Measurements from ENCODE around the gene SPPL2C. TPM values are rescaled to one million over a fixed set of nuclear protein-coding genes. Genes with fewer than 3 reads are reported as not detected.
A peak's percentile ranks its signal among the peaks of the same experiment; 100 is the strongest.
"Not testable (repeated sequence)": the region's sequence is repeated elsewhere in the genome, so short reads cannot be mapped to it uniquely, and the experiment has no call there.

SPPL2C gene
- total and polyA plus RNA-seq, 3 donors from 2014 or later = 21.7 to 64.7 (median 58.9) TPM

DNA sequence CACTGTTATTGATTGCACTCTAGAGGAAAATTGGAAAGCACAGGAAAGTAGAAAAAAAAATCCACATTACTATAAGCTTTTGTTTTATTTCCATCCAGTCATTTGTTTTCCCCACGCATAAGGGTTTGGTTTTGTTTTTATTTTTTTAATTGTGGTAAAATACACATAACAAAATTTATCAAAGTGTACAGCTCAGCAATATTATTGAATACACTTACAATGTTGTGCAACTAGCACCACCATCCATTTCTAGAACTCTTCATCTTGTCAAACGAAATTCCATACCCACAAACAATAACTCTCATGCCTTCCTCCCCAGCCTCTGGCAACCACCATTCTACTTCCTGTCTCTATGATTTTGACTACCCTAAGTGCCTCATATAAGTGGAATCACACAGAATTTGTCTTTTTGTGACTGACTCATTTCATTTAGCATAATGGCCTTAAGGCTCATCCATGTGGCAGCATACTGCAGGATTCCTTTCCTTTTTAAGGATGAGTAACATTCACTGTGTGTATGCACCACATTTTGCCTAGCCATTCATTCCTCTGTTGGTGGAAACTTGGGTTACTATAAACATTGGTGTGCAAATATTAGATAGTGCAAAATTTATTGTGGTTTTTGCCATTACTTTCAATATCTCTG is 11.1 kb downstream of the SPPL2C start:
- WGBS, 2 donors = 75 to 78% methylated on average over 2 of the region's 2 CpGs
- intact Hi-C loops (cut with DNase I; ENCODE audit: low total_unique reads) = no loop called here
- H3K4me3 ChIP-seq = no peak overlapping the region
- no peaks in the 10 kb centered on the region for H3K4me1 ChIP-seq
- no peaks in the 10 kb centered on the region for H3K36me3 ChIP-seq (ENCODE audit: low read depth, missing control alignments)
- no peak for TF ChIP-seq POLR2A (IDR thresholded peaks at IDR 0.05)
- no peaks in the 10 kb centered on the region for H3K9me3 ChIP-seq
- H3K27me3 ChIP-seq = no peaks in the 10 kb centered on the region
- DNase-seq = no peak
- H3K27ac ChIP-seq = no peak overlapping the region

DNA sequence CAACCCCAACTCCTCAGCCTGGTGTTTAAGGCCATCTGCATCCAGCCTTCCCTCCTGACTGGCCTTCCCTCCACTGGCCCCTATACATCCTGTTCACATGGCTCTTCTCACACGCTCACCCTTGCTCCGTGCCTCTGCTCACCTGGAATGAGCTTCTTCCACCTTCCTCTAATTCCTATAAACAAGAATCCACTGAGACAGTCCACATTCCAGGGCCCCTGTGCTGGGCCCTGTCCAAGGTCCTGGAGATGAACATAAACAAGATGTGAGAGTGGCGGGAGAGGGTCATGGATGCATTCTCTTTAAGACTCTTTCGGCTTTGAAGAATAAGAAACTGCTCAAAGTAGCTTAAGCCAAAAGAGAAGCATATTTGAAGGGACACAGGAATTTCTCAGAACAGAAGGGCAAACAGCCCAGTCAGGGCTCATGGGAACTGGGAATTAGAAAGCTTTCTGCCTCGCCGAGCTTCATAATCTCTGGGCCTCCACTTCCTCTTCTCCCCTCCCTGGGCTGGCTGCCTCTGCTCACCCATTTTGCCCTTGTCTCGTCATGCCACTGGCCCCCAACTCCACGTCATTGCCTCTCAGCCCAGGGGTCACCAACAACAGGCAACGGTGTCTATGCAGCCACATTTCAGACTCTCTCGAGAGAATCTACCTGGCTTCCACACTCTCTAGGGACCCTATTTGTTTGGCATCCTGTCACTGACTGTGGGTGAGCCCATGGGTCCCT is 13.5 kb downstream of the SPPL2C start:
- no peaks in the 10 kb centered on the region for H3K27me3 ChIP-seq
- TF ChIP-seq, protein P1, sequence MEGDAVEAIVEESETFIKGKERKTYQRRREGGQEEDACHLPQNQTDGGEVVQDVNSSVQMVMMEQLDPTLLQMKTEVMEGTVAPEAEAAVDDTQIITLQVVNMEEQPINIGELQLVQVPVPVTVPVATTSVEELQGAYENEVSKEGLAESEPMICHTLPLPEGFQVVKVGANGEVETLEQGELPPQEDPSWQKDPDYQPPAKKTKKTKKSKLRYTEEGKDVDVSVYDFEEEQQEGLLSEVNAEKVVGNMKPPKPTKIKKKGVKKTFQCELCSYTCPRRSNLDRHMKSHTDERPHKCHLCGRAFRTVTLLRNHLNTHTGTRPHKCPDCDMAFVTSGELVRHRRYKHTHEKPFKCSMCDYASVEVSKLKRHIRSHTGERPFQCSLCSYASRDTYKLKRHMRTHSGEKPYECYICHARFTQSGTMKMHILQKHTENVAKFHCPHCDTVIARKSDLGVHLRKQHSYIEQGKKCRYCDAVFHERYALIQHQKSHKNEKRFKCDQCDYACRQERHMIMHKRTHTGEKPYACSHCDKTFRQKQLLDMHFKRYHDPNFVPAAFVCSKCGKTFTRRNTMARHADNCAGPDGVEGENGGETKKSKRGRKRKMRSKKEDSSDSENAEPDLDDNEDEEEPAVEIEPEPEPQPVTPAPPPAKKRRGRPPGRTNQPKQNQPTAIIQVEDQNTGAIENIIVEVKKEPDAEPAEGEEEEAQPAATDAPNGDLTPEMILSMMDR (IDR thresholded peaks at IDR 0.05) = no peak
- TF ChIP-seq POLR2A (IDR thresholded peaks at IDR 0.05) = no peak
- intact Hi-C loops (cut with DNase I; ENCODE audit: low total_unique reads) = no loop called here
- H3K27ac ChIP-seq = no peak overlapping the region
- no peaks in the 10 kb centered on the region for H3K9me3 ChIP-seq
- 36 to 41% methylated on average over 10 of the region's 10 CpGs for WGBS, 2 donors
- DNase-seq = peak; percentile 60
- H3K4me3 ChIP-seq = no peak overlapping the region
- H3K36me3 ChIP-seq (ENCODE audit: low read depth, missing control alignments) = no peaks in the 10 kb centered on the region
- no peaks in the 10 kb centered on the region for H3K4me1 ChIP-seq

DNA sequence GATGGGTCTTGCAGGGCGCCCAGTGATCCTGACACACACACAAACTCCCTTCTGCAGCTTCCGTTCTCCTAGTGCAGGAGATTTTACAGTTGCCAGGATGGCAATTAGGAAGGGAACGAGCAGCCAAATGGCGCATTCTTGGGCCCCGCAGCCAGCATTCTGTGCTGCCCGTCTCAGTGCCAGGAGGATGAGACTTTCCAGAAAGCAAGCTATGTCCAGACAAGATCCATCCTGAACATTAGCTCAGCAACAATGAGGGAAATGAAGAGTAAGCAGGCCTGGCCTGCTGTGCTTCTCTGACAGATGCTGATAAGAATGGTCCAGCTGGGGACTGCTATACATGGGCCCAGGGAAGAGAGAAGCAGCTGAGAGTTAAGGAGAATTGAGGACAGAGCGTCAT is 16.5 kb downstream of the SPPL2C start:
- 46 to 69% methylated on average over 6 to 7 of the region's 7 CpGs for WGBS, 2 donors
- Histone ChIP-seq H3K9me3 (no peaks in the 10 kb centered on the region), H3K27ac (no peak overlapping the region), H3K36me3 (ENCODE audit: low read depth, missing control alignments) (no peaks in the 10 kb centered on the region), H3K4me3 (no peak overlapping the region), H3K27me3 (no peaks in the 10 kb centered on the region), H3K4me1 (no peaks in the 10 kb centered on the region)
- TF ChIP-seq, protein P1 (IDR thresholded peaks at IDR 0.05) = no peak
- TF ChIP-seq POLR2A (IDR thresholded peaks at IDR 0.05) = no peak
- intact Hi-C loops (cut with DNase I; ENCODE audit: low total_unique reads) = no loop called here
- no peak for DNase-seq

DNA sequence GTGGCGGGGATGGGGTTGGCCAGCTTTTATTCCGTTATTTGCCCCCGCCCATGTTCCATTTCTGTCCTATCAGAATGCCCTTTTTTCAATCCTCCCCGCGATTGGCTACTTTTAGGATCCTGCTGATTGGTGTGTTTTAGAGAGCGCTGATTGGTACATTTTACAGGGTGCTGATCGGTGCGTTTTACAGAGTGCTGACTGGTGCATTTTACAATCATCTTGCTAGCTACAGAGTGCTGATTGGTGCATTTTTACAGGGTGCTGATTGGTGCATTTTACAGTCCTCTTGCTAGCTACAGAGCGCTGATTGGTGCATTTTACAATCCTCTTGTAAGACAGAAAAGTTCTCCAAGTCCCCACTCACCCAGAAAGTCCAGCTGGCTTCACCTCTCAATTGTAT is 17.4 kb downstream of the SPPL2C start:
- 53 to 69% methylated on average over 9 of the region's 9 CpGs for WGBS, 2 donors

DNA sequence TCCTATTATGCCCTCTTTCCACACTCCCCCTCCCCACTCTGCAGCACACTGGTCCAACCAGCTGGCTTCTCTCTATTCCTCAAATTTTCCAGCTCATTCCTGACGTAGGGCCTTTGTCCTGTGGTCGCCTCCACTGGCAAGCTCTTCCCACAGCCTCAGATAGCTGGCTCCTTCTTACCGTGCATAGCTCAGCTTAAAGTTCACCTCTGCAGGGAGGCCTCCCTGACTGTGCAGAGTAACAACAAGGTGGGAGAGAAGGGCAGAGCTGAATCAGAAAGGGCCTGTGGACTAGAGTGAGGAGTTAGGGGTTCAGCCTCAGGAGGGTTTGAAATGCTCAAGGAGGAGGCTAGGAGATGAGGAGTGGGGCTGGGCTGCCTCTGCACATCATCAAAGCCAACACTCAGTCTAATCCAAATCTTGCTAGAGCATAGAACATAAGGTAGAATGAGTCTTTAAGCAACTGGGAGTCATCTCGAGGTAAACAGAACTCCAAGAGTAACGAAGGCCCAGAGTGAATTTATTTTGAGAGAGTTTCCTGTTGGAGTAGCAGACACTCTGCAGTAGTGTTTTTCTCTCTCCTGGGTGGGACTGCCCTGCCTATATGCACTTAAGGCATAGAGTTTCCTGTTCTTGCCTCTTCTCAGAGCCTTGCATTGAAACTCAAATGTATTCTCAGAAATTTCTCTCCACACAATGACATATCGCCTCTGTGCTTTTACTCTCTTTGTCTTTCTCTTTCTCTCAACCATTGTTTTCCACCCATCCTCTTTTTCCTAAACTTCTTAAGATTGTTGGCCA is 19.4 kb downstream of the SPPL2C start:
- intact Hi-C loops (cut with DNase I; ENCODE audit: low total_unique reads) = no loop called here
- H3K4me1 ChIP-seq = no peaks in the 10 kb centered on the region
- TF ChIP-seq, protein P1 (IDR thresholded peaks at IDR 0.05) = no peak
- TF ChIP-seq POLR2A (IDR thresholded peaks at IDR 0.05) = no peak
- H3K36me3 ChIP-seq (ENCODE audit: low read depth, missing control alignments) = no peaks in the 10 kb centered on the region
- 72 to 73% methylated on average over 6 of the region's 6 CpGs for WGBS, 2 donors
- no peaks in the 10 kb centered on the region for H3K9me3 ChIP-seq
- no peaks in the 10 kb centered on the region for H3K27me3 ChIP-seq
- no peak overlapping the region for H3K4me3 ChIP-seq
- H3K27ac ChIP-seq = no peak overlapping the region
- no peak for DNase-seq

More for the DNA sequence above, 17.4 kb downstream of the SPPL2C start:
- H3K4me3 ChIP-seq; intact Hi-C loops (cut with DNase I; ENCODE audit: low total_unique reads); H3K36me3 ChIP-seq (ENCODE audit: low read depth, missing control alignments); H3K4me1 ChIP-seq; H3K27ac ChIP-seq; H3K9me3 ChIP-seq; H3K27me3 ChIP-seq: not testable (repeated sequence)
- DNase-seq = peak; percentile 67
